Measurements from ENCODE around the gene MRPS2.
"Not testable (repeated sequence)": the region's sequence is repeated elsewhere in the genome, so short reads cannot be mapped to it uniquely, and the experiment has no call there.

- TF ChIP-seq POLR2A, CTCF (IDR thresholded peaks at IDR 0.05): not testable (repeated sequence)
Observed at GRCh38 chr9:135549478-135550343, 49.2 kb downstream of the MRPS2 start.
